Measurements from ENCODE around the gene IGFL1.
"Not testable (repeated sequence)": the region's sequence is repeated elsewhere in the genome, so short reads cannot be mapped to it uniquely, and the experiment has no call there.

Gene IGFL1

GRCh38 chr19:46182476-46182875 lies 47.1 kb upstream of the IGFL1 start:
- no peaks in the 10 kb centered on the region for H3K27me3 ChIP-seq (ENCODE audit: low read length)
- H3K9ac ChIP-seq (ENCODE audit: low read length): no peak overlapping the region
- H4K20me1 ChIP-seq (ENCODE audit: low read depth, low read length): no peaks in the 10 kb centered on the region
- no peak for TF ChIP-seq CTCF (IDR thresholded peaks at IDR 0.05; ENCODE audit: insufficient read depth, low read length, poor library complexity, severe bottlenecking)
- TF ChIP-seq EZH2phosphoT487 (conservative IDR thresholded peaks at IDR 0.05; ENCODE audit: low read length): no peak
- H3K4me3 ChIP-seq (ENCODE audit: insufficient read depth, low read length, poor library complexity, severe bottlenecking): no peak overlapping the region
- no peak overlapping the region for H2AFZ ChIP-seq (ENCODE audit: low read depth, low read length, severe bottlenecking)
- no peaks in the 10 kb centered on the region for H3K79me2 ChIP-seq (ENCODE audit: insufficient read depth, low read length)
- H3F3A ChIP-seq (ENCODE audit: insufficient read depth): no peaks in the 10 kb centered on the region
- no peak overlapping the region for H3K4me2 ChIP-seq (ENCODE audit: low read depth, low read length, poor library complexity, severe bottlenecking)
- H3K9me3 ChIP-seq (ENCODE audit: insufficient read depth, low read length): no peaks in the 10 kb centered on the region
- H3K27ac ChIP-seq (ENCODE audit: low read depth, low read length): no peak overlapping the region
- no peaks in the 10 kb centered on the region for H3K36me3 ChIP-seq (ENCODE audit: low read length)
- no peaks in the 10 kb centered on the region for H3K9me2 ChIP-seq (replicated peaks; ENCODE audit: insufficient read depth, low read length)

GRCh38 chr19:46184775-46185710 lies 44.5 kb upstream of the IGFL1 start:
- H3K4me3 ChIP-seq (ENCODE audit: insufficient read depth, low read length, poor library complexity, severe bottlenecking); H3K27me3 ChIP-seq (ENCODE audit: low read length); H3K9me2 ChIP-seq (replicated peaks; ENCODE audit: insufficient read depth, low read length); H3K9ac ChIP-seq (ENCODE audit: low read length); H2AFZ ChIP-seq (ENCODE audit: low read depth, low read length, severe bottlenecking); H3K27ac ChIP-seq (ENCODE audit: low read depth, low read length); H3F3A ChIP-seq (ENCODE audit: insufficient read depth); H3K79me2 ChIP-seq (ENCODE audit: insufficient read depth, low read length); H4K20me1 ChIP-seq (ENCODE audit: low read depth, low read length); H3K9me3 ChIP-seq (ENCODE audit: insufficient read depth, low read length); H3K36me3 ChIP-seq (ENCODE audit: low read length): not testable (repeated sequence)
- peak overlapping the region; percentile 19 for H3K4me2 ChIP-seq (ENCODE audit: low read depth, low read length, poor library complexity, severe bottlenecking)

- Histone ChIP-seq H3K36me3 (ENCODE audit: low read length) (no peaks in the 10 kb centered on the region), H2AFZ (ENCODE audit: low read depth, low read length, severe bottlenecking) (no peak overlapping the region), H3K79me2 (ENCODE audit: insufficient read depth, low read length) (no peaks in the 10 kb centered on the region), H4K20me1 (ENCODE audit: low read depth, low read length) (no peaks in the 10 kb centered on the region), H3F3A (ENCODE audit: insufficient read depth) (no peaks in the 10 kb centered on the region), H3K27me3 (ENCODE audit: low read length) (no peaks in the 10 kb centered on the region), H3K4me3 (ENCODE audit: insufficient read depth, low read length, poor library complexity, severe bottlenecking) (no peak overlapping the region), H3K9ac (ENCODE audit: low read length) (no peak overlapping the region), H3K9me2 (replicated peaks; ENCODE audit: insufficient read depth, low read length) (no peaks in the 10 kb centered on the region), H3K27ac (ENCODE audit: low read depth, low read length) (no peak overlapping the region), H3K4me2 (ENCODE audit: low read depth, low read length, poor library complexity, severe bottlenecking) (no peak overlapping the region), H3K9me3 (ENCODE audit: insufficient read depth, low read length) (no peaks in the 10 kb centered on the region)
- TF ChIP-seq EZH2phosphoT487 (conservative IDR thresholded peaks at IDR 0.05; ENCODE audit: low read length) (no peak), CTCF (IDR thresholded peaks at IDR 0.05; ENCODE audit: insufficient read depth, low read length, poor library complexity, severe bottlenecking) (no peak)
These were observed 43.3 kb upstream of the IGFL1 start for GRCh38 chr19:46186101-46186716.

GRCh38 chr19:46186717-46187101 lies 42.8 kb upstream of the IGFL1 start:
- TF ChIP-seq CTCF (IDR thresholded peaks at IDR 0.05; ENCODE audit: insufficient read depth, low read length, poor library complexity, severe bottlenecking): no peak
- no peak for TF ChIP-seq EZH2phosphoT487 (conservative IDR thresholded peaks at IDR 0.05; ENCODE audit: low read length)
- Histone ChIP-seq H3K79me2 (ENCODE audit: insufficient read depth, low read length) (no peaks in the 10 kb centered on the region), H3K9ac (ENCODE audit: low read length) (no peak overlapping the region), H3K4me2 (ENCODE audit: low read depth, low read length, poor library complexity, severe bottlenecking) (no peak overlapping the region), H3K27me3 (ENCODE audit: low read length) (no peaks in the 10 kb centered on the region), H3K27ac (ENCODE audit: low read depth, low read length) (no peak overlapping the region), H3K9me2 (replicated peaks; ENCODE audit: insufficient read depth, low read length) (no peaks in the 10 kb centered on the region), H3F3A (ENCODE audit: insufficient read depth) (no peaks in the 10 kb centered on the region), H3K36me3 (ENCODE audit: low read length) (no peaks in the 10 kb centered on the region), H3K9me3 (ENCODE audit: insufficient read depth, low read length) (no peaks in the 10 kb centered on the region), H3K4me3 (ENCODE audit: insufficient read depth, low read length, poor library complexity, severe bottlenecking) (no peak overlapping the region), H4K20me1 (ENCODE audit: low read depth, low read length) (no peaks in the 10 kb centered on the region), H2AFZ (ENCODE audit: low read depth, low read length, severe bottlenecking) (no peak overlapping the region)

Data from SU-DHL-6 (cell line).